H9 (cell line): ENCODE data around the gene PRPF8. TPM values are rescaled to one million over a fixed set of nuclear protein-coding genes. Genes with fewer than 3 reads are reported as not detected.

Experiments used
- DNase-seq: peaks from one replicate; pipeline ENCODE4 v3.0.0-alpha.2; 2017
- H2AFZ ChIP-seq: one replicate; pipeline ENCODE4 v1.6.1; 2013; ENCODE audit warnings: mild to moderate bottlenecking, low read length, control low read depth, moderate library complexity
- H2AK5ac ChIP-seq: 2 replicates; pipeline ENCODE4 v1.6.1; 2013; ENCODE audit warnings: low read length, control low read depth, mixed read lengths; ENCODE audit not compliant: insufficient read length
- H2BK120ac ChIP-seq: one replicate; pipeline ENCODE4 v1.6.1; 2013; ENCODE audit warnings: low read depth, mild to moderate bottlenecking, low read length, control low read depth, inconsistent platforms; ENCODE audit not compliant: poor library complexity, severe bottlenecking
- H2BK12ac ChIP-seq: 2 replicates; pipeline ENCODE4 v1.6.1; 2013; ENCODE audit warnings: low read length, control low read depth, mixed read lengths, low read depth; ENCODE audit not compliant: insufficient read length
- H2BK15ac ChIP-seq: 2 replicates; pipeline ENCODE4 v1.6.1; 2013; ENCODE audit warnings: low read depth, low read length, control low read depth
- H2BK20ac ChIP-seq: one replicate; pipeline ENCODE4 v1.6.1; 2013; ENCODE audit warnings: low read depth, mild to moderate bottlenecking, low read length, control low read depth, inconsistent platforms; ENCODE audit not compliant: poor library complexity, severe bottlenecking
- H2BK5ac ChIP-seq: 2 replicates; pipeline ENCODE4 v1.6.1; 2013; ENCODE audit warnings: low read length, control low read depth, mixed read lengths; ENCODE audit not compliant: insufficient read length
- H3K14ac ChIP-seq: 2 replicates; pipeline ENCODE4 v1.6.1; 2013; ENCODE audit warnings: low read length, control low read depth; ENCODE audit not compliant: insufficient read depth
- H3K18ac ChIP-seq: 2 replicates; pipeline ENCODE4 v1.6.1; 2013; ENCODE audit warnings: low read depth, mild to moderate bottlenecking, mixed read lengths, low read length, control low read depth; ENCODE audit not compliant: insufficient read length
- H3K23ac ChIP-seq: 2 replicates; pipeline ENCODE4 v1.6.1; 2013; ENCODE audit warnings: low read length, control low read depth, mixed read lengths, low read depth; ENCODE audit not compliant: insufficient read length
- H3K23me2 ChIP-seq: 2 replicates; pipeline ENCODE4 v1.6.1; 2013; ENCODE audit warnings: low read depth, mild to moderate bottlenecking, mixed read lengths, low read length, control low read depth; ENCODE audit not compliant: insufficient read length, poor library complexity, severe bottlenecking
- H3K27ac ChIP-seq: 2 replicates; pipeline ENCODE4 v1.5.1; 2013; ENCODE audit warnings: low read length, control low read depth, mixed read lengths, low read depth; ENCODE audit not compliant: insufficient read length
- H3K27me3 ChIP-seq: 2 replicates; pipeline ENCODE4 v1.6.1; 2013; ENCODE audit warnings: low read length, control low read depth, inconsistent platforms; ENCODE audit not compliant: insufficient read depth
- H3K4ac ChIP-seq: 2 replicates; pipeline ENCODE4 v1.6.1; 2013; ENCODE audit warnings: low read depth, mild to moderate bottlenecking, control low read depth, inconsistent platforms, low read length, moderate library complexity
- H3K4me1 ChIP-seq: 2 replicates; pipeline ENCODE4 v1.6.1; 2013; ENCODE audit warnings: low read length, control low read depth, inconsistent platforms; ENCODE audit not compliant: insufficient read depth
- H3K4me2 ChIP-seq: 2 replicates; pipeline ENCODE4 v1.6.1; 2013; ENCODE audit warnings: low read length, control low read depth, mixed read lengths; ENCODE audit not compliant: insufficient read length, insufficient read depth
- H3K56ac ChIP-seq: 2 replicates; pipeline ENCODE4 v1.6.1; 2013; ENCODE audit warnings: low read depth, mild to moderate bottlenecking, mixed read lengths, low read length, control low read depth; ENCODE audit not compliant: insufficient read length
- H3K79me1 ChIP-seq: 2 replicates; pipeline ENCODE4 v1.6.1; 2013; ENCODE audit warnings: low read depth, mild to moderate bottlenecking, moderate library complexity, low read length, control low read depth, inconsistent platforms; ENCODE audit not compliant: insufficient read depth, poor library complexity, severe bottlenecking
- H3K79me2 ChIP-seq: 2 replicates; pipeline ENCODE4 v1.6.1; 2013; ENCODE audit warnings: low read length, control low read depth, inconsistent platforms; ENCODE audit not compliant: insufficient read depth
- H3K9ac ChIP-seq: 2 replicates; pipeline ENCODE4 v1.6.1; 2013; ENCODE audit warnings: low read length, control low read depth, mixed read lengths; ENCODE audit not compliant: insufficient read length; ENCODE audit errors: extremely low read depth
- H3K9me3 ChIP-seq: one replicate; pipeline ENCODE4 v1.6.1; 2013; ENCODE audit warnings: low read depth, low read length, inconsistent platforms; ENCODE audit not compliant: control insufficient read depth
- H3T11ph ChIP-seq: one replicate; pipeline ENCODE4 v1.6.1; 2013; ENCODE audit warnings: mild to moderate bottlenecking, low read length, control low read depth, inconsistent platforms
- H4K20me1 ChIP-seq: one replicate; pipeline ENCODE4 v1.6.1; 2013; ENCODE audit not compliant: control insufficient read depth, insufficient read length, insufficient read depth
- H4K5ac ChIP-seq: 2 replicates; pipeline ENCODE4 v1.6.1; 2013; ENCODE audit warnings: low read depth, mild to moderate bottlenecking, mixed read lengths, low read length, control low read depth; ENCODE audit not compliant: insufficient read length
- H4K8ac ChIP-seq: replicated peaks from 2 replicates; pipeline ENCODE4 v1.6.1; 2013; ENCODE audit warnings: low read length, control low read depth, mixed read lengths, low read depth; ENCODE audit not compliant: insufficient read length
- H4K91ac ChIP-seq: 2 replicates; pipeline ENCODE4 v1.6.1; 2013; ENCODE audit warnings: low read depth, mild to moderate bottlenecking, moderate library complexity, mixed read lengths, low read length, control low read depth; ENCODE audit not compliant: insufficient read length
- H3K27ac Mint-ChIP-seq, 3 experiments: 2 replicates in 2 of 3; 3 replicates in 1 of 3; pipeline ENCODE4 v1.8.0; 2020 to 2021; ENCODE audit warnings: mixed read lengths in 3 of 3, mild to moderate bottlenecking in 1 of 3, moderate library complexity in 1 of 3
- H3K27me3 Mint-ChIP-seq: 2 replicates; pipeline ENCODE4 v1.8.0; 2021; ENCODE audit warnings: low read depth, mild to moderate bottlenecking, moderate library complexity, mixed read lengths
- H3K36me3 Mint-ChIP-seq, 3 experiments: 2 replicates in 2 of 3; 3 replicates in 1 of 3; pipeline ENCODE4 v1.8.0; 2020 to 2021; ENCODE audit warnings: low read depth in 3 of 3, mixed read lengths in 3 of 3; ENCODE audit not compliant: insufficient read depth in 1 of 3
- H3K4me1 Mint-ChIP-seq, 2 experiments: 2 replicates each; pipeline ENCODE4 v1.8.0; 2020; ENCODE audit warnings: mixed read lengths in 2 of 2
- H3K4me3 Mint-ChIP-seq, 2 experiments: 2 replicates in 1 of 2; 3 replicates in 1 of 2; pipeline ENCODE4 v1.8.0; 2020 to 2021; ENCODE audit warnings: mild to moderate bottlenecking in 2 of 2, mixed read lengths in 2 of 2, moderate library complexity in 1 of 2
- H3K9me3 Mint-ChIP-seq, 2 experiments: 2 replicates in 1 of 2; 3 replicates in 1 of 2; pipeline ENCODE4 v1.8.0; 2020; ENCODE audit warnings: mild to moderate bottlenecking in 2 of 2, mixed read lengths in 2 of 2, moderate library complexity in 1 of 2
- CTCF ChIP-seq: fragments of 200-600 bp; sonication (generic); conservative IDR thresholded peaks from 3 replicates; pipeline ENCODE4 v1.8.0; 2021; ENCODE audit warnings: antibody characterized with exemption, mild to moderate bottlenecking
- WGBS: extraction: QIAGEN DNeasy Blood & Tissue Kit; methylation state at CpG from one replicate; pipeline ENCODE4 v1.1.7; 2013; ENCODE audit warnings: missing lambda C conversion rate, low lambda C conversion rate, mixed read lengths; ENCODE audit not compliant: insufficient read length; ENCODE audit errors: extremely low coverage; 5-methylcytosine and 5-hydroxymethylcytosine counted together
- total RNA-seq: library from RNA; stranded (reverse); gene quantifications from 2 replicates; pipeline ENCODE4 v1.2.1, GENCODE V29; 2021

Gene PRPF8
- total RNA-seq, 1 experiment from 2014 or later, result 408 TPM

GRCh38 chr17:1686086-1686485, 1.4 kb upstream of the PRPF8 start:
- no peak overlapping the region for H3T11ph ChIP-seq
- H3K79me2 ChIP-seq, result peaks cover 5% of the 10 kb centered on the region; the same call in 1 of the 2 replicates
- no peak overlapping the region for H2BK15ac ChIP-seq
- H3K56ac ChIP-seq, result no peak overlapping the region
- no peaks in the 10 kb centered on the region for H3K4me1 ChIP-seq
- no peak overlapping the region for H3K18ac ChIP-seq
- peaks cover 3% of the 10 kb centered on the region for H3K23me2 ChIP-seq
- H4K91ac ChIP-seq, result no peak overlapping the region
- H2BK12ac ChIP-seq, result no peak overlapping the region
- no peak overlapping the region for H2AFZ ChIP-seq
- TF ChIP-seq CTCF, result no peak
- H3K9ac ChIP-seq, result no peak overlapping the region
- no peak overlapping the region for H2AK5ac ChIP-seq
- H3K23ac ChIP-seq, result no peak overlapping the region
- H3K4me3 Mint-ChIP-seq, result peak overlapping the region in 1 of 2 experiments; percentile 43; a peak in 2 of 5 replicates
- WGBS, result no CpG with 5 or more reads among the region's 7 CpGs
- H3K4me2 ChIP-seq, result no peak overlapping the region
- peaks cover 5% of the 10 kb centered on the region for H3K79me1 ChIP-seq
- no peak overlapping the region; a peak in 1 of 7 replicates for H3K27ac Mint-ChIP-seq
- H3K4ac ChIP-seq, result no peak overlapping the region
- no peak overlapping the region for H3K27ac ChIP-seq
- peaks cover 13 to 15% of the 10 kb centered on the region in 2 experiments for H3K4me1 Mint-ChIP-seq
- peaks cover 32 to 41% (median 37%) of the 10 kb centered on the region in 3 experiments for H3K36me3 Mint-ChIP-seq
- no peaks in the 10 kb centered on the region for H3K27me3 ChIP-seq
- peaks cover 11% of the 10 kb centered on the region in 2 experiments for H3K9me3 Mint-ChIP-seq
- H3K14ac ChIP-seq, result no peak overlapping the region
- H2BK120ac ChIP-seq, result no peak overlapping the region
- H2BK20ac ChIP-seq, result no peak overlapping the region
- peaks cover 2% of the 10 kb centered on the region; the same call in 1 of the 2 replicates for H3K27me3 Mint-ChIP-seq
- no peak overlapping the region for H4K5ac ChIP-seq
- H4K20me1 ChIP-seq, result no peaks in the 10 kb centered on the region
- H3K9me3 ChIP-seq, result no peaks in the 10 kb centered on the region
- H4K8ac ChIP-seq, result no peak overlapping the region
- no peak for DNase-seq
- no peak overlapping the region for H2BK5ac ChIP-seq
